Activated naive CD8-positive, alpha-beta T cell treated with anti-CD3 and anti-CD28 coated beads, Interleukin-2, amount 50 U/mL, for 24 hours (primary cell): Measurements from ENCODE around the gene DHRS13.

Experiments
- ATAC-seq: fragments of 150-1000 bp; cut with Tn5 transposase; one replicate; pipeline ENCODE4 v1.10.0; 2021
- DNase-seq: peaks from one replicate; pipeline ENCODE4 v3.0.0; 2021
- H3K27ac Mint-ChIP-seq: one replicate; pipeline ENCODE4 v1.8.0; 2021; ENCODE audit warnings: mild to moderate bottlenecking, mixed read lengths
- H3K27me3 Mint-ChIP-seq: one replicate; pipeline ENCODE4 v1.8.0; 2021; ENCODE audit warnings: mixed read lengths
- H3K36me3 Mint-ChIP-seq: one replicate; pipeline ENCODE4 v1.8.0; 2021; ENCODE audit warnings: low read depth, mixed read lengths
- H3K4me1 Mint-ChIP-seq: one replicate; pipeline ENCODE4 v1.8.0; 2021; ENCODE audit warnings: mixed read lengths
- H3K4me3 Mint-ChIP-seq: one replicate; pipeline ENCODE4 v1.8.0; 2021; ENCODE audit warnings: mild to moderate bottlenecking, moderate library complexity, mixed read lengths
- H3K9me3 Mint-ChIP-seq: one replicate; pipeline ENCODE4 v1.8.0; 2021; ENCODE audit warnings: mixed read lengths

DHRS13 gene

DNA sequence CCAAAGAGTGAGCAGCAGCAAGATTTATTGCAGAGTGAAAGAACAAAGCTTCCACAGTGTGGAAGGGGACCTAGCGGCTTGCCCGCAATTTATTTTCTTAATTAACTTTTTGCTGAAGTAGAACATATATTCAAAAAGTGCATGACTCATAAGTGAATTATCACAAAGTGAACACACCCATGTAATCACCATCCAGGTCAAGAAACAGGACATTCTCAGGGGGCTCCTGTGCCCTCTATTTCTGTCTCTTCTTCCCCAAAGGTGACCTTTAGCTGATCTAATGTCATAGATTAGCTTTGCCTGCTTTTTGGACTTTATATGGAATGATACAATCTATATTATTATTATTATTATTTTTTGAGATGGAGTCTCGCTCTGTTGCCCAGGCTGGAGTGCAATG, 28.1 kb downstream of the DHRS13 start:
- peaks cover 45% of the 10 kb centered on the region for H3K4me1 Mint-ChIP-seq
- H3K36me3 Mint-ChIP-seq: peaks cover 6% of the 10 kb centered on the region
- H3K4me3 Mint-ChIP-seq: no peak overlapping the region
- ATAC-seq: no peak
- H3K27ac Mint-ChIP-seq: no peak overlapping the region
- DNase-seq: no peak
- H3K27me3 Mint-ChIP-seq: no peaks in the 10 kb centered on the region
- H3K9me3 Mint-ChIP-seq: no peaks in the 10 kb centered on the region

DNA sequence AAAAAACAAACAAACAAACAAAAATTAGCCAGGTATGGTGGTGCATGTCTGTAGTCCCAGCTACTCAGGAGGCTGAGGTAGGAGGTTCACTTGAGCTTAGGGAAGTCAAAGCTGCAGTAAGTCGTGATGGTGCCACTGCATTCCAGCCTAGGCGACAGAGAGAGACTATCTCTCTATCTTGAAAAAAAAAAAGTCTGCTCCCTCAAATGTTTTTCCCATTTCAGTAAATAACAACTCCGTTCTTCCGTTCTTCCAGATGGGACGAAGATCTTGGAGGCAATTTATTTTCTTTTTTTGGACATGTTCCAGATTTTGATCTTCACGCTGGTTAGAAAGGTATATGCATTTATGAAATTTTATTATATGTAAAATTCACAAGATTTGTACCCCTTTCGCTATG, 29.0 kb downstream of the DHRS13 start:
- DNase-seq (no peak), ATAC-seq (no peak)
- Mint-ChIP-seq H3K27ac (no peak overlapping the region), H3K9me3 (no peaks in the 10 kb centered on the region), H3K36me3 (peaks cover 3% of the 10 kb centered on the region), H3K4me3 (no peak overlapping the region), H3K4me1 (peaks cover 45% of the 10 kb centered on the region), H3K27me3 (no peaks in the 10 kb centered on the region)

DNA sequence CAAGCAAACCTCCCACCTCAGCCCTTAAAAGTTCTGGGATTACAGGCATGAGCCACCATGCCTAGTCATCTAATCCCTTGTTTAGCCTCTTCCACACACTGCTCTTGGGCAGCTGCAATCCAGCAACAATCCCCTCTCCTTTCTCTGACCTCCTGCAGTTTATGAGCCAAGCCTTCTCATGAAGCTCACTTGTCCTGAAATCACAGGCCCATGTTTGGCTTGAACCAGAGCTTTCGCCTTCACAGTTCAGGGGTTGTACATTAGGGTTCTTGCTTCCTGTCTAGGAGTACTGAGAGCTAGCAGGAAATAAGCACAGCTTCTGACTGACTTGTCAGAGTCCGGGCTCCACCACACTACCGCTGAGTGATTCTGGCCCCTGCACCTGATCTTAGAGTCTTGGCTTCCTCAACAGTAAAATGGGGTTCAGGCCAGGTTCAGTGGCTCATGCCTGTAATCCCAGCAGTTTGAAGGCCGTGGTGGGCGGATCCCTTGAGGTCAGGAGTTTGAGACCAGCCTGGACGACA, 31.8 kb downstream of the DHRS13 start:
- H3K36me3 Mint-ChIP-seq: no peaks in the 10 kb centered on the region
- DNase-seq (peak; percentile 30), ATAC-seq (peak; percentile 70)
- no peaks in the 10 kb centered on the region for H3K27me3 Mint-ChIP-seq
- H3K9me3 Mint-ChIP-seq: no peaks in the 10 kb centered on the region
- no peak overlapping the region for H3K4me3 Mint-ChIP-seq
- H3K27ac Mint-ChIP-seq: peak overlapping the region; percentile 78
- peaks cover 21% of the 10 kb centered on the region for H3K4me1 Mint-ChIP-seq

DNA sequence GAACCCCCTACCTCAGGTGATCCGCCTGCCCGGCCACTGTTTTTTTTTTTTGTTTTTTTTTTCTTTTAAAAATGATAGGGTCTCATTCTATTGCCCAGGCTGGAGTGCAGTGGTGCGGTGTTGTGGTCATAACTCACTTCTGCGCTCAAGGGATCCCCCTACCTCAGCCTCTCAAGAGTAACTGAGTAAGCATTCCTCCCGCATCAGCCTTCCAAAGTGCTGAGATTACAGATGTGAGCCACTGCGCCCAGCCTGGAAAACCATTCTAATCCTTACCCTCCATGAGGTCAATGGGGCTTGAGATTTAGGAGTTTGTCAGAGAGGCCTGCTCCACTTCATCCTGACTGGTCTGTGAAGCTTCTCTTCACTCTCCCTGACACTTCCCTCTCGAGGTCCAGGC, 35.6 kb downstream of the DHRS13 start:
- DNase-seq (no peak), ATAC-seq (no peak)
- no peak overlapping the region for H3K27ac Mint-ChIP-seq
- no peaks in the 10 kb centered on the region for H3K36me3 Mint-ChIP-seq
- H3K27me3 Mint-ChIP-seq: no peaks in the 10 kb centered on the region
- peaks cover 16% of the 10 kb centered on the region for H3K4me1 Mint-ChIP-seq
- H3K9me3 Mint-ChIP-seq: no peaks in the 10 kb centered on the region
- H3K4me3 Mint-ChIP-seq: no peak overlapping the region

DNA sequence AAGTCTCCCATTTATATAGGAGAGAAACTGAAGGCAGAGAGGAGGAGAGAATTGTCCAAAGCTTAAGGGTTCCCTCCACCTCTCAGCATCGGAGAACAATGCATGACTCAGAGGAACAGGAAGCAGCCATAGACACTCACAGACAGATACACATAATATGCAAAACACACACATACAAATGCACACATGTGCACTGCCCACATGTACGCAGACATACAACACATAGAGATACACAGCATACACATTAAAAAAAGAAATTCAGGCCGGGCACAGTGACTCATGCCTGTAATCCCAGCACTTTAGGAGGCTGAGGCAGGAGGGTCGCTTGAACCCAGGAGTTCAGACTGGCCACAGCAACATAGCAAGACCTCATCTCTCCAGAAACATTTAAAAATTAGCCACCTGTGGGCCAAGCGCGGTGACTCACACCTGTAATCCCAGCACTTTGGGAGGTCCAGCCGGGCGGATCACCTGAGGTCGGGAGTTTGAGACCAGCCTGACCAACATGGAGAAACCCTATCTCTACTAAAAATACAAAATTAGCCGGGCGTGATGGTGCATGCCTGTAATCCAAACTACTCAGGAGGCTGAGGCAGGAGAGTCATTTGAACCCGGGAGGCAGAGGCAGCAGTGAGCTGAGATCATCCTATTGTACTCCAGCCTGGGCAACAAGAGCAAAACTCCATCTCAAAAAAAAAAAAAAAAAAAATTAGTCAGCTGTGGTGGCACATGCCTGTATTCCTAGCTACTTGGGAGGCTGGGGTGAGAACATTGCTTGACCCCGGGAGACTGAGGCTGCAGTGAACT, 36.7 kb downstream of the DHRS13 start:
- H3K36me3 Mint-ChIP-seq: no peaks in the 10 kb centered on the region
- H3K27ac Mint-ChIP-seq: peak overlapping the region; percentile 40
- peaks cover 6% of the 10 kb centered on the region for H3K4me1 Mint-ChIP-seq
- no peaks in the 10 kb centered on the region for H3K9me3 Mint-ChIP-seq
- DNase-seq (no peak), ATAC-seq (no peak)
- H3K27me3 Mint-ChIP-seq: no peaks in the 10 kb centered on the region
- H3K4me3 Mint-ChIP-seq: no peak overlapping the region

DNA sequence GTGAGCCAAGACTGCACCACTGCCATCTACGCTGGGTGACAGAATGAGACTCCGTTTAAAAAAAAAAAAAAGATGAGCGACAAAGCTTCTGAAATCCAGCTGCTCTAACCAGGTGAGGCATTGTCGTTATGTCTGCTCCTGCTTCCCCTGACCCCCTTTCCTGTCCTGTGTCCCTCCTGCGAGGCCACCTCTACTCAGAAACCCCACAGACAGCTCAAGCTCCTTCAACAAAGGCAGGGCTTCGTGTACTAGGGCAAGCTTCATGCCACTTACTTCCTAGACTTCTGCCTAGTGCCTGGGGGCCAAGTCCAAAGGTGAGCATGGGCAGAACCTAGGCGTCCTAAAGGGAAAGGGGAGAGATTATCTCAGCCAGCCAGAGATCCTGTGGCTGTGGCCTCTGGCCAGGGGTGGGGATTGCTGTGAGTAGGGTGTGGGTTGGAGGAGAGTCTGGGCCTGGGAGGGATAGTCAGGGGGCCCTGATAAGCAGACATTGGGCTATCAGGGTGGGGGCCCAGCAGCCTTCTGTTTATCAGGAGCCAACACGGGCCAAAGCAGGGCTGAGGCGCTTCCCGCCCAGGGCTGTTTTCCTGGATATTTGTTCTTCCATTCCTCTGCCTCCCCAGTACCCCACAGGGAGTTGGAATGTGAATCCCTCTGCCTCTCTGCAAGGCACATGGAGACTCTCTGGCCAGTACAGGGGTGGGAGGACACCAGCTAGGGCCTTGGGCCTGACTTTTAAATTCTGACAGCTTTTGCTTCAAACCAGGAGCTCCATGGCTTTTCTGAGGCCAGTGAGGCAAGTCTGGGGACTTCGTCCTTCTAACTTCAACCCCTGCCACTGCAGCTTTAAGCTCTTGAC, 37.7 kb downstream of the DHRS13 start:
- Mint-ChIP-seq H3K36me3 (peaks cover 4% of the 10 kb centered on the region), H3K27me3 (no peaks in the 10 kb centered on the region)

DNA sequence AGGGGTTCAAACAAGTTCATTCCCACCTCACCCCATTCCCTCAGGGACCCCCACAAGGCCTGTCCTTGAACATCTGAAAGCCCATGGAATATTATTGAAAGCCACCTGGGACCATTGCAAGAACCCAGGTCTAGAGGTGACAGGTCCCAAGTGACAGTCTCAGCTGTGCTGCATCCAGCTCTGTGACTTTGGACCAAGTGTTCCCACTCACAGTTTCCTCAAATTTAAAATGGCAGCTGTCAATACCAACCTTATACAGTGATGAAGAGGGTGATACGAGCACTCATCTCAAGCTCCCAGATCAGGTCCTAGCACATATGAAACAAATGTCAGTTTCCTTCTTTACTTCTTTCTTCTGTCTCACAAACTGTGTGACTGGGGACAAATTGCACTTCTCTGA, 38.9 kb downstream of the DHRS13 start:
- peaks cover 3% of the 10 kb centered on the region for H3K4me1 Mint-ChIP-seq
- no peak for ATAC-seq
- DNase-seq: no peak
- no peak overlapping the region for H3K4me3 Mint-ChIP-seq
- H3K27me3 Mint-ChIP-seq: no peaks in the 10 kb centered on the region
- H3K36me3 Mint-ChIP-seq: peaks cover 8% of the 10 kb centered on the region
- no peaks in the 10 kb centered on the region for H3K9me3 Mint-ChIP-seq
- no peak overlapping the region for H3K27ac Mint-ChIP-seq

More for the DNA sequence above, 37.7 kb downstream of the DHRS13 start:
- H3K4me3 Mint-ChIP-seq: no peak overlapping the region
- no peaks in the 10 kb centered on the region for H3K9me3 Mint-ChIP-seq
- ATAC-seq (no peak), DNase-seq (no peak)
- no peak overlapping the region for H3K27ac Mint-ChIP-seq
- H3K4me1 Mint-ChIP-seq: peaks cover 3% of the 10 kb centered on the region

- DNase-seq (no peak), ATAC-seq (no peak)
- Mint-ChIP-seq H3K4me3 (no peak overlapping the region), H3K36me3 (peaks cover 20% of the 10 kb centered on the region), H3K27me3 (no peaks in the 10 kb centered on the region), H3K4me1 (peaks cover 13% of the 10 kb centered on the region), H3K27ac (no peak overlapping the region), H3K9me3 (no peaks in the 10 kb centered on the region)
Measured at GRCh38 chr17:28862561-28862960, 40.3 kb downstream of the DHRS13 start.

DNA sequence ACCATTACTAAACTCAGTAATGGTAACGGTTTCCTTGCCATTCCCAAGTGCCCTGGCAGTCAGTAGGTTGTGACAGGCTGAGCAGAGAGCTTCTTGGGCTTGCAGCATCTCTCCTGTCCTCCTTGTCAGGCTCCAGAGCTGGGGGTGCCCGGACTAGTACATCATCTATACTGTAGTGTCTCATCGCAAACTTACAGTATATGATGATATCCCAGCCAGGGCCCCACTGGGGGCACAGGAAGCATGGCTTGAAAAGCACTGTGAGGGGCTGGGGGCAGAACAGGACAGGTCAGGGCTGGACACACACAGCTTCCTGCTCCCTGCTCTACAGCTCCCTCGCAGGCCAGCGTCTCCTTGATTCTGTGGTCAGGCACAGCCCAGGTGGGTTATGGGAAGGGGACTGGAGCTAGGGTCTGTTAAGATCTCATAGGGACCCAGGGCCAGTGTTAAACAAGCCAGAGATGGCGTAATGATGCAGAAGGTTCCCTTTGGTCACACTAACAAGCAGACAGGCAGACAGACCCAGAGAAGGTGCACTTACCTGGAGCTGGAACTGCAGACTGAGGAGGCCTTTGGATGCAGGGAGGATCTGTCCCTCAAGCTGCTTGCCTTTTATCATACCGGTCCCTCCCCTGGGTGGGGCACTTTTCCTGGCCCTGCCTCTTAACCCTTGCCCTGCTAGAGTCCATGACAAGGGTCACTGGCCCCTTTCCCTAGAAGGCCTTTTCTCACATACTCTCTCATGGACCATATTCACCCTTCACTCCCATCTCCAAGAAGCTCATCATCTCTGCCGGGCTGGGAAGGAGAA, 41.3 kb downstream of the DHRS13 start:
- ATAC-seq: no peak

GRCh38 chr17:28860363-28860808, 42.5 kb downstream of the DHRS13 start:
- Mint-ChIP-seq H3K4me1 (peaks cover 28% of the 10 kb centered on the region), H3K36me3 (peaks cover 21% of the 10 kb centered on the region), H3K27me3 (no peaks in the 10 kb centered on the region), H3K27ac (no peak overlapping the region), H3K9me3 (no peaks in the 10 kb centered on the region), H3K4me3 (no peak overlapping the region)
- no peak for ATAC-seq
- DNase-seq: no peak

More for the DNA sequence above, 41.3 kb downstream of the DHRS13 start:
- H3K27ac Mint-ChIP-seq: no peak overlapping the region
- H3K36me3 Mint-ChIP-seq: peaks cover 21% of the 10 kb centered on the region
- no peak overlapping the region for H3K4me3 Mint-ChIP-seq
- no peaks in the 10 kb centered on the region for H3K27me3 Mint-ChIP-seq
- no peaks in the 10 kb centered on the region for H3K9me3 Mint-ChIP-seq
- no peak for DNase-seq
- peaks cover 20% of the 10 kb centered on the region for H3K4me1 Mint-ChIP-seq

DNA sequence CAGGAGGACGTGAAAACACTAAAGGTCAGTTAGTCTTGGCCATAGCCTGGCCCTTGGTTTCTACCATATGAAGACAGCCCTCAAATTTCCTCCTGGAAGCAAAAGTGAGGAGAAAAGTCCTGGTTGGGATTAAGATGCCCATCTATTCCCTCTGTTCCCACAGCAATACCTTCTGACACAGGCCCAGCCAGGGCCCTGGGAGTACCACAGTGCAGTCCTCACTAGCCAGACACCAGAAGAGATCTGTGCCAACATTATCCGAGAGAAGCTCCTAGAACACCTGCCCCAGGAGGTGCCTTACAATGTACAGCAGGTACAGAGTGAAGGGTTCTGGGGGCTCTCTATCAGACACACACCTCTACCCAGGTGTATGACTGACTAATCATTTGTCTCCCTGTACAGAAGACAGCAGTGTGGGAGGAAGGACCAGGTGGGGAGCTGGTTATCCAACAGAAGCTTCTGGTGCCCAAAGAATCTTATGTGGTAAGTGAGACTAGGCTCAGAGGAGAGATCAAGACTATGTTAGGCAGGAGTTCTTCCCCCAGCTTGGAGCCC, 44.0 kb downstream of the DHRS13 start:
- peaks cover 38% of the 10 kb centered on the region for H3K4me1 Mint-ChIP-seq
- no peaks in the 10 kb centered on the region for H3K9me3 Mint-ChIP-seq
- no peak overlapping the region for H3K4me3 Mint-ChIP-seq
- ATAC-seq (no peak), DNase-seq (no peak)
- no peaks in the 10 kb centered on the region for H3K27me3 Mint-ChIP-seq
- peaks cover 24% of the 10 kb centered on the region for H3K36me3 Mint-ChIP-seq
- peak overlapping the region; percentile 77 for H3K27ac Mint-ChIP-seq

GRCh38 chr17:28857905-28858800, 44.7 kb downstream of the DHRS13 start:
- DNase-seq (no peak), ATAC-seq (no peak)
- H3K4me3 Mint-ChIP-seq: no peak overlapping the region
- no peaks in the 10 kb centered on the region for H3K27me3 Mint-ChIP-seq
- H3K27ac Mint-ChIP-seq: peak overlapping the region; percentile 77
- H3K4me1 Mint-ChIP-seq: peaks cover 39% of the 10 kb centered on the region
- H3K9me3 Mint-ChIP-seq: no peaks in the 10 kb centered on the region
- H3K36me3 Mint-ChIP-seq: peaks cover 24% of the 10 kb centered on the region

GRCh38 chr17:28856028-28856574, 46.8 kb downstream of the DHRS13 start:
- H3K27ac Mint-ChIP-seq: peak overlapping the region; percentile 98
- no peaks in the 10 kb centered on the region for H3K27me3 Mint-ChIP-seq
- peaks cover 24% of the 10 kb centered on the region for H3K36me3 Mint-ChIP-seq
- ATAC-seq (no peak), DNase-seq (no peak)
- peaks cover 39% of the 10 kb centered on the region for H3K4me1 Mint-ChIP-seq
- peak overlapping the region; percentile 95 for H3K4me3 Mint-ChIP-seq
- H3K9me3 Mint-ChIP-seq: no peaks in the 10 kb centered on the region
